ENCODE results near the gene CASZ1.

GRCh38 chr1:10687251-10687651 is 109.2 kb downstream of the CASZ1 start:
- TF ChIP-seq POLR2AphosphoS5 (IDR thresholded peaks at IDR 0.05; ENCODE audit: low read depth, low read length), result no peak
- TF ChIP-seq CTCF (IDR thresholded peaks at IDR 0.05), result no peak
- no peak for TF ChIP-seq REST (IDR thresholded peaks at IDR 0.05; ENCODE audit: insufficient read depth in 1 of 2, low read depth in 2 of 2, low read length in 1 of 2)

All from Panc1 (cell line).